Left renal pelvis (tissue), 4 donors: Measurements from ENCODE around the gene NUTM2G. TPM values are rescaled to one million over a fixed set of nuclear protein-coding genes. Genes with fewer than 3 reads are reported as not detected.
"Not testable (repeated sequence)": the region's sequence is repeated elsewhere in the genome, so short reads cannot be mapped to it uniquely, and the experiment has no call there.

Source experiments
- DNase-seq, 4 donors: peaks; one replicate each; pipeline ENCODE4 v3.0.0-alpha.2; 2013; ENCODE audit warnings: low read depth in 4 of 4, low spot score in 3 of 4
- polyA plus RNA-seq, 4 donors: library from polyadenylated mRNA; unstranded; fragments of 120-200 nt; gene quantifications; one replicate each; pipeline ENCODE4 v1.2.1, GENCODE V29; 2013; ENCODE audit not compliant: insufficient read length in 4 of 4

NUTM2G gene, protein sequence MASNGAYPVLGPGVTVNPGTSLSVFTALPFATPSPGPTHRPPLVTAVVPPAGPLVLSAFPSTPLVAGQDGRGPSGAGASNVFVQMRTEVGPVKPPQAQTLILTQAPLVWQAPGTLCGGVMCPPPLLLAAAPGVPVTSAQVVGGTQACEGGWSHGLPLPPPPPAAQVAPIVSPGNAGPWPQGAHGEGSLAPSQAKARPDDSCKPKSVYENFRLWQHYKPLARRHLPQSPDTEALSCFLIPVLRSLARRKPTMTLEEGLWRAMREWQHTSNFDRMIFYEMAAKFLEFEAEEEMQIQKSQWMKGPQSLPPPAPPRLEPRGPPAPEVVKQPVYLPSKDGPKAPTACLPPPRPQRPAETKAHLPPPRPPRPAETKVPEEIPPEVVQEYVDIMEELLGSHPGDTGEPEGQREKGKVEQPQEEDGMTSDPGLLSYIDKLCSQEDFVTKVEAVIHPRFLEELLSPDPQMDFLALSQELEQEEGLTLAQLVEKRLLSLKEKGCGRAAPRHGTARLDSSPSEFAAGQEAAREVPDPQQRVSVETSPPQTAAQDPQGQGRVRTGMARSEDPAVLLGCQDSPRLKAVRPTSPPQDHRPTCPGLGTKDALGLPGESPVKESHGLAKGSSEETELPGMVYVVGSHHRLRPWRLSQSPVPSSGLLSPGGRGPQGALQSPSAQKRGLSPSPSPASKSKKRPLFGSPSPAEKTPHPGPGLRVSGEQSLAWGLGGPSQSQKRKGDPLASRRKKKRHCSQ
- polyA plus RNA-seq = under 1 TPM; 0.37 to 0.95 (median 0.60) TPM

- DNase-seq = not testable (repeated sequence)
Observed at GRCh38 chr9:96928543-96928942, at the start of gene NUTM2G. Gene NUTM2G (plus strand): TSS chr9:96928843. CDS start chr9:96929025, 182 bp downstream.

GRCh38 chr9:96883922-96884321, 44.7 kb upstream of the NUTM2G start:
- no peak for DNase-seq

DNA sequence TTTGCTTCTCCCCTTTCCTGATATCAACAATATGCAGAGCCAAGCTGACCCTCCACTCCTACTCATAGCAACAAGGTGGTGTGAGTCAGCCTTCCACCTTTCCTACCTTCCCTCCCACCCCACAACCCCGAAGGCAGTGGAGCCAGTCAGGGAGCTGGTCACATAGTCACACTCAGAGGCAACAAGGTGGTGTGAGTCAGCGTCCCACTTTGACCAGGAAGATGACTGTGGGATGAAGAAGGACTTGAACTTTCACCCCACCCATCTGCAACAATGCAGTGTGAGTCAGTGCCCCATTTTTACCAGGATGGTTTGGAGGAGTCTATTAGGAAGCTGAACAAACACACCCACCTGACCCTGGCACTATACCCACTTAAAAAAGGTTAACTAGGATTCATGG, 44.2 kb upstream of the NUTM2G start:
- DNase-seq = no peak

GRCh38 chr9:96885424-96885823, 43.2 kb upstream of the NUTM2G start:
- DNase-seq = no peak

DNA sequence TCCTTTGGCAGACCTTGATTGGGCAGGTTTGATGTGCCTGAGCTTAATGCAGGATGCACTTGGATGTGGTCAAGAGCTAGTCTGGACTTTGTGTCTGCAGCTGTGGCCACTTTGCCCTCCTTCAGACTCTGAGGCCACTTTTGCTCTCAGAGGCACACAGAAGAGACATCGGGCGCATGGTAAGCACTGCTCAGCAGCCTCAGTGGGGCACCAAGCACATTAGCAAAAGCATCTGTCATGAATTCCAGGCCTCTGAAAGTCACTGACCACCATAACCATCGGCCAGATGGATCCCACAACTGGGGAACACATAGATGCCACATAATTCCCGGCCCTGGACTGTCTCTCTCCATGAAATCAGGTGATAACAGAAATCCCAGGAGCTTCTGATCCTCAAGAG, 40.1 kb upstream of the NUTM2G start:
- DNase-seq = no peak

DNA sequence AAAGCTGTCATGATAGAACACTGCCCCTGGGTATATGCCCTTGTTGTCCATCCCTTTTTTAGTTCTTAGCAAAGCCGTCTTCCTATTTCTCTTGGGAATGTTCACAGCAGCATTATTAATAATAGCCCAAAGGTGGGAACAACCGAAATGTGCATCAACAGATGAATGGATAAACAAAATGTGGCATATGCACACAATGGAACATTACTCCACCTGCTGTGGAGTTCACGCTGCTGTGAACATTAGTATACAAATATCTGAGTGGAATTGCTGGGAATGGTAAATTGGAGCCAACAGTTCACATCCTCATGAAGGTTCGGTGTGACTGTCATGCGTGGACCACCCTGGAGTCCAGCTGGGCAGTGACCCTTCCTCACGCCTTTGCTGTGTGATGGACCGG, 36.5 kb upstream of the NUTM2G start:
- DNase-seq = no peak

GRCh38 chr9:96900010-96900409, 28.6 kb upstream of the NUTM2G start:
- not testable (repeated sequence) for DNase-seq

- not testable (repeated sequence) for DNase-seq
Observed at GRCh38 chr9:96904947-96905722, 23.5 kb upstream of the NUTM2G start.

DNA sequence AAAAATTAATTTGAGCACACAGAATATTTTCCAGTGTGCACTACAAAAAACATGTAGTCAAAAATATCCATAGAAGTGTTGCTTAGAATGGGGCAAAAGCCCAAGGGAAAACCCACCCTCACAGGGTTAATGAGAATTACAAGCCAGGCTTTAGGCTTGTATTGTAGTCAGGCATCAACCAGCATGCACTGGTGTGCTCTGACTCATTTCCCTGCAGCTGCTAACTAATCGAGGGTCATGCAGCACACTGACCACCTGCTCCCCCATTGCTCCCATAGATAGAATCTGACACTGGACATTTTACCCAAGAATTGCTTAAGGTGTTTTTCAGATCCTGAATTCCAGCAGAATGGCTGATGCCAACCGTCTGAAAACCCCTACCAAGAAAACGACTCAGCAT, 20.2 kb upstream of the NUTM2G start:
- not testable (repeated sequence) for DNase-seq

GRCh38 chr9:96915539-96915938, 13.1 kb upstream of the NUTM2G start:
- not testable (repeated sequence) for DNase-seq

- DNase-seq = not testable (repeated sequence)
Observed at GRCh38 chr9:96916531-96916930, 12.1 kb upstream of the NUTM2G start.

DNA sequence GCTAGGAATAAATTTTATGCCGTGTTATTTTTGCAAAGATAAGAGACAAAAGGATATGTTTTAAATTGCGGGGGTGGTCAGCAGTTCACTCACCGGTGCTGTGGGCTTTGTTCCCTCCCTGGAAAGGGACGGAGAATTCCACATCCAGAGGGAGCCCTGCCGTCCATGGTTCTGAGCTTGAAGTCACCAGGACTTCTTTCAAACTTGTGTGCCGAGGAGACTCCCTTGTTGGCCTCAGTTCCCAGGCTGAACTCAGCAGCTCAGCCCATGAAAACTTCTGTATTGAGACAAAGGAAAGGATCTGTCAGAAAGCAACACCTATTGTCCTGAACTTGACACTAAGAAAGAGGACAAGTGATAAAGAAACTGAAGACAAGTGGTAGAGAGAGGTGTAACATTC, 10.1 kb upstream of the NUTM2G start:
- DNase-seq = not testable (repeated sequence)

DNA sequence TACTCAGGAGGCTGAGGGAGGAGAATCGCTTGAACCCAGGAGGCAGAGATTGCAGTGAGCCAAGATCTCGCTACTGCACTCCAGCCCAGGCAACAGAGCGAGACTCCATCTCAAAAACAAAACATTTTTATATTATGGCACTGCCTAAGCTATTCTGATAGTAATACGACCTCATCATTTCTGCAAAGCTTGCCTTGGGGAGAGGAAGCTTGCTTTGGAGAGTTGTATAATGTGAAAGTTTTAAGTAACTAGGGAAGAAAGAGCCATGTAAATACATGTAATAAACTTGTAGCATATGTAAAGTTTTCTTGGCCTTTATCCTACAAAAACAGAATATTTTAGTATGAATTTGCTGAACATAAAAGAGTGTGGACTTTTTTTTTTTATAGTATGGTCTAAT, 7.8 kb upstream of the NUTM2G start:
- not testable (repeated sequence) for DNase-seq

DNA sequence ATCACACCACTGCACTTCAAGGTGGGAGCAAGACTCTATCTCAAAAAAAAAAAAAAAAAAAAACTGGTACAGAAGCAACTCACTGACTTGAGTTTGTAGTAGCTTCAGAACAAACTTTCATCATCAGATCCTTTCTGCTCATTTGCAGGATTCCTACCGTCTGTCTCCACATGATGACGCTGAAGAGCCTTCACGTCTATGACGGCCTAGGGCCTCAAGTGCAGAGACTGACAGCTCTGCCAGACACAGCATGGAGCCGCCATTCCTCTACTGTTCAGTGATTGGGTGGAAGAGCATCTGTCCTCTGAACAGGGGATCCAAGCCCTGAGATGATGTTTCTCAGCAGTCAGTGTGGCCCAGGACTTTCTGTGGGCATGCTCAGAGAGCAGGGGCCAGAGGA, 3.1 kb upstream of the NUTM2G start:
- DNase-seq = not testable (repeated sequence)

DNA sequence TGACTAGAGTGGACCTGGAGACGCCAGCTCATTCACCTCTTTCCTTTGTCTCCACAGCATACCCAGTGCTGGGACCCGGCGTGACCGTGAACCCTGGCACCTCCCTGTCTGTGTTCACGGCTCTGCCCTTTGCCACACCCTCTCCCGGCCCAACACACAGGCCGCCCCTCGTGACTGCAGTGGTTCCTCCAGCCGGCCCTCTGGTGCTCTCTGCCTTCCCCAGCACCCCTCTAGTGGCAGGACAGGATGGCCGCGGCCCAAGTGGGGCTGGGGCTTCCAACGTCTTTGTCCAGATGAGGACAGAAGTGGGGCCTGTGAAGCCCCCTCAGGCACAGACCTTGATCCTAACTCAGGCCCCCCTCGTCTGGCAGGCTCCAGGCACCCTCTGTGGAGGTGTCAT, 3.0 kb downstream of the NUTM2G start:
- not testable (repeated sequence) for DNase-seq

GRCh38 chr9:96934097-96934496, 5.5 kb downstream of the NUTM2G start:
- not testable (repeated sequence) for DNase-seq

DNA sequence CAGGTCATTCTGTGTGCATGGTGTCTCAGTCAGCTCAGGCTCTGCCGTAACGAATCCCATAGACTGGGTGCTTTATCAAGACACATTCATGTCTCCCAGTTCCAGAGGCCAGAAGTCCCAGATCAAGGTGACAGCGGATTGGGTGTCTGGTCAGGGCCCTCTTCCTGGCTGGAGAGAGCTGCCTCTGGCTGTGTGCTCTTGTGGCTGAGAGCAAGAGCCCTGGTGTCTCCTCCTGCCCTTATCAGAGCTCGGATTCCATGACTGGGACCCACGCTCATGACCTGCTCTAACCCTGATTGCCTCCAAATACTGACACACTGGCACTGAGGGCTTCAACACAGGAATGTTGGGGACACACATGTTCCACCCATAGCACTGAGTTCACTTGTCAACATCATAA, 6.1 kb downstream of the NUTM2G start:
- DNase-seq = not testable (repeated sequence)

GRCh38 chr9:96935401-96935800, 6.8 kb downstream of the NUTM2G start:
- DNase-seq = not testable (repeated sequence)

GRCh38 chr9:96937442-96937841, 8.8 kb downstream of the NUTM2G start:
- DNase-seq = not testable (repeated sequence)

DNA sequence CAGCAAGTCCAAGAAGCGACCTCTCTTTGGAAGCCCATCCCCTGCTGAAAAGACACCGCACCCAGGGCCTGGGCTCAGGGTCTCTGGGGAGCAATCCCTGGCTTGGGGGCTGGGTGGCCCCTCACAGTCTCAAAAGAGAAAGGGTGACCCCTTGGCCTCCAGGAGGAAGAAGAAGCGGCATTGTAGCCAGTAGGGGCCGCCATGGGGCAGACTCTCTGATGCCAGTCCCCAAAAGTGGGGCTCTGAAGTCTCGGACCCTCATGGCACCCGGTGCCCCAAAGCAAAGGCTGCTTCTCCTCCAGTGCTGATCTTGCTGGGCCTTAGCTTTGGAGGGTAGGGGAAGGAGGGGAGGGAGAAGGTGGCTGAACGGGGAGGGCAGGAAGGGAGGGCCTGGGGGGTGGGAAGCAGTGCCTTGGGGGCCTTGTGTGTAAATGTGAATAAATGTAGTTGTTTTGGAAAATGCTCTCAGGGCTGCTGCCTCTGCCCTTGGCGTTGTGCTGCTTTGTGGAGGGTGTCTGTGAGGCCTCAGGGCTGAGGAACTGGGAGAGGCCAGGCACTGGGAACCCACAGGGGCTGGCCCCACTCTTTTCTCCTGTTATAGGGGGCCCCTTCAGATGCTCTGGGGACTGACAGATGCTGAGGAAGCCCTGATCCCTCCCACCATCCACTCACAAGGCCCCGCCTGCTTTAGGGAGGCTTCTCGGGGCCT, 10.5 kb downstream of the NUTM2G start:
- DNase-seq = not testable (repeated sequence)
